Heart right ventricle (tissue), 16 donors: ENCODE measurements around the gene SLC6A6. TPM values are rescaled to one million over a fixed set of nuclear protein-coding genes. Genes with fewer than 3 reads are reported as not detected.

Experiments
- ATAC-seq, 8 donors: fragments of 200-7000 bp; cut with Tn5 transposase; one replicate each; pipeline ENCODE4 v1.9.1; 2020; ENCODE audit warnings: mild to moderate bottlenecking in 8 of 8, moderate library complexity in 8 of 8, moderate number of reproducible peaks in 1 of 8
- DNase-seq, 2 donors: peaks; one replicate each; pipeline ENCODE4 v3.0.0-alpha.2; 2020
- H3K27ac ChIP-seq, 10 donors: fragments of 200-600 bp; sonication (generic) in 2 of 10; one replicate each; pipeline versions ENCODE4 v1.5.0 to v1.8.0; 2020 to 2022; ENCODE audit warnings: mild to moderate bottlenecking in 3 of 10
- H3K27me3 ChIP-seq, 7 donors: fragments of 200-600 bp; one replicate each; pipeline ENCODE4 v1.8.0; 2021 to 2022; ENCODE audit warnings: mild to moderate bottlenecking in 2 of 7
- H3K36me3 ChIP-seq, 9 donors: fragments of 200-600 bp; sonication (generic) in 1 of 9; one replicate each; pipeline versions ENCODE4 v1.5.0 to v1.8.0; 2020 to 2022; ENCODE audit warnings: mild to moderate bottlenecking in 2 of 9
- H3K4me1 ChIP-seq, 9 donors: fragments of 200-600 bp; sonication (generic) in 1 of 9; one replicate each; pipeline versions ENCODE4 v1.5.0 to v1.8.0; 2020 to 2022; ENCODE audit warnings: mild to moderate bottlenecking in 4 of 9
- H3K4me3 ChIP-seq, 10 donors: fragments of 200-600 bp; sonication (generic) in 2 of 10; one replicate each; pipeline versions ENCODE4 v1.5.0 to v1.8.0; 2020 to 2022; ENCODE audit warnings: mild to moderate bottlenecking in 7 of 10, moderate library complexity in 2 of 10
- H3K9me3 ChIP-seq, 11 donors: fragments of 200-600 bp in 10 of 11; sonication (generic) in 2 of 11; one replicate each; pipeline versions ENCODE4 v1.5.0 to v1.8.0; 2013 to 2022; ENCODE audit warnings: mild to moderate bottlenecking in 2 of 11, control low read depth in 1 of 11, moderate library complexity in 1 of 11
- WGBS, 2 donors: extraction: QIAGEN DNeasy Blood & Tissue Kit; methylation state at CpG; one replicate each; pipeline ENCODE4 v1.1.7; 2013; ENCODE audit warnings: inconsistent platforms in 1 of 2; 5-methylcytosine and 5-hydroxymethylcytosine counted together
- intact Hi-C, 10 donors: fragments of 100-400 bp; cut with DNase I; formaldehyde crosslinking; loops; one replicate each; pipeline versions ENCODE4 v1.11.1 to v1.14.2; 2022
- polyA plus RNA-seq, 2 donors: library from polyadenylated mRNA; stranded (reverse); fragments of 200-250 nt; gene quantifications; one replicate each; pipeline ENCODE4 v1.2.3, GENCODE V29; 2013
- total RNA-seq, 10 donors: library from RNA; stranded (reverse); fragmentation: NEBNext Ultra II Directional in 3 of 10; extraction: Animal tissue kit (Norgen Biotek cat#: 25700) in 3 of 10; gene quantifications; one replicate each; pipeline versions ENCODE4 v1.2.1 to v1.2.4, GENCODE V29; 2021 to 2023
- TF ChIP-seq, protein P1 (sequence below), 9 donors: fragments of 200-600 bp; sonication (generic) in 2 of 9; IDR thresholded peaks; one replicate each; pipeline versions ENCODE4 v1.5.0 to v1.8.0; 2021 to 2022; ENCODE audit warnings: antibody characterized with exemption in 9 of 9, mild to moderate bottlenecking in 5 of 9, moderate library complexity in 1 of 9
- donor health status: Arrhythmogenic right ventricular cardiomyopathy.
- donor health status: ischemic (EF 13 %, LVEDD 7.1; RV severe dilation, severe dysfunction).
- donor health status: healthy with polysubstance abuse.
- donor health status: DM: no; HTN: yes; CAD: no.
- donor health status: DM: no; HTN: no; CAD: no.
- donor health status: ischemic (EF 25% LVEDD 6.9; RV normal size, moderate dysfunction).
- donor health status: ischemic (EF 25% LVEDD 5.7; RV mildly dilated, moderate dysfunction).
- donor health status: healthy.
- donor health status: DM: yes; HTN: yes; CAD: no.
- donor health status: Ischemic cardiomyopathy.
- donor health status: ischemic (EF 35%, LVEDD 5.7; RV mildly dilated, moderate dysfunction).
- donor health status: nonischemic (EF 11% LVEDD 7.7; RV severe dilation, severe dysfunction).
- donor health status: DM: yes; HTN: yes; CAD: no.
- donor health status: PGD.
- donor health status: ischemic (EF 29% LVEDD 5.4; RV normal size, mild dysfunction).
- donor health status: nonischemic (EF 23%, LVEDD 6.1; RV moderate dilation, normal function).

Gene SLC6A6
- total and polyA plus RNA-seq, 12 donors: 7.7 to 68.7 (median 44.0) TPM

DNA sequence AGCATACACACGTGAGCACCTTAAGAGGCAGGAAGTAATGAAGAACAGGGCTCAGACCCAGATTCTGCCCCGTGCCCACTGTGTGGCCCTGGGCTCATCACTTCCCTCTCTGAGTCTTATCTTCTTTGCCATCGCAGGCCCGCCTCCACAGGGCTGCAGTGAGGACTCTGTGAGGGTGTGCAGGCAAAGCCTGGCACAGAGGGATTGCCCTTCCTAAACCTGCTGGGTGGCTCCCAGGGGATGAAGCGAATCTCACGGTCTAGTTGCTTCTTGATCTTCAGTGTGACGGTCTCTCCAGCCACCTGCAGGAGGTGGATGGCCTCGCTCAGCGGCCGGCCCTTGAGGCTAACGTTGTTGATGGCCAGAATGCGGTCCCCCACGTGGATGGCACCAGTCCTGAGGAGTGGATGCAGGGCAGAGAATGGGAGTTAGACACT, 104.9 kb downstream of the SLC6A6 start:
- Histone ChIP-seq H3K4me3 (no peak overlapping the region), H3K27me3 (no peaks in the 10 kb centered on the region), H3K4me1 (peaks cover 0 to 18% (median 0%) of the 10 kb centered on the region in 9 donors), H3K9me3 (peaks cover 0 to 12% (median 8%) of the 10 kb centered on the region in 11 donors), H3K27ac (no peak overlapping the region), H3K36me3 (peaks cover 0 to 57% (median 10%) of the 10 kb centered on the region in 9 donors)
- intact Hi-C loops: loop anchor here in 2 of 10 donors (10.0 kb wide), 2 partner anchors 127 to 277 kb away; no protein-coding TSS in a partner anchor
- TF ChIP-seq, protein P1, sequence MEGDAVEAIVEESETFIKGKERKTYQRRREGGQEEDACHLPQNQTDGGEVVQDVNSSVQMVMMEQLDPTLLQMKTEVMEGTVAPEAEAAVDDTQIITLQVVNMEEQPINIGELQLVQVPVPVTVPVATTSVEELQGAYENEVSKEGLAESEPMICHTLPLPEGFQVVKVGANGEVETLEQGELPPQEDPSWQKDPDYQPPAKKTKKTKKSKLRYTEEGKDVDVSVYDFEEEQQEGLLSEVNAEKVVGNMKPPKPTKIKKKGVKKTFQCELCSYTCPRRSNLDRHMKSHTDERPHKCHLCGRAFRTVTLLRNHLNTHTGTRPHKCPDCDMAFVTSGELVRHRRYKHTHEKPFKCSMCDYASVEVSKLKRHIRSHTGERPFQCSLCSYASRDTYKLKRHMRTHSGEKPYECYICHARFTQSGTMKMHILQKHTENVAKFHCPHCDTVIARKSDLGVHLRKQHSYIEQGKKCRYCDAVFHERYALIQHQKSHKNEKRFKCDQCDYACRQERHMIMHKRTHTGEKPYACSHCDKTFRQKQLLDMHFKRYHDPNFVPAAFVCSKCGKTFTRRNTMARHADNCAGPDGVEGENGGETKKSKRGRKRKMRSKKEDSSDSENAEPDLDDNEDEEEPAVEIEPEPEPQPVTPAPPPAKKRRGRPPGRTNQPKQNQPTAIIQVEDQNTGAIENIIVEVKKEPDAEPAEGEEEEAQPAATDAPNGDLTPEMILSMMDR (IDR thresholded peaks at IDR 0.05): no peak
- ATAC-seq (no peak), DNase-seq (no peak)
- 71 to 79% methylated on average over 13 of the region's 13 CpGs for WGBS, 2 donors

DNA sequence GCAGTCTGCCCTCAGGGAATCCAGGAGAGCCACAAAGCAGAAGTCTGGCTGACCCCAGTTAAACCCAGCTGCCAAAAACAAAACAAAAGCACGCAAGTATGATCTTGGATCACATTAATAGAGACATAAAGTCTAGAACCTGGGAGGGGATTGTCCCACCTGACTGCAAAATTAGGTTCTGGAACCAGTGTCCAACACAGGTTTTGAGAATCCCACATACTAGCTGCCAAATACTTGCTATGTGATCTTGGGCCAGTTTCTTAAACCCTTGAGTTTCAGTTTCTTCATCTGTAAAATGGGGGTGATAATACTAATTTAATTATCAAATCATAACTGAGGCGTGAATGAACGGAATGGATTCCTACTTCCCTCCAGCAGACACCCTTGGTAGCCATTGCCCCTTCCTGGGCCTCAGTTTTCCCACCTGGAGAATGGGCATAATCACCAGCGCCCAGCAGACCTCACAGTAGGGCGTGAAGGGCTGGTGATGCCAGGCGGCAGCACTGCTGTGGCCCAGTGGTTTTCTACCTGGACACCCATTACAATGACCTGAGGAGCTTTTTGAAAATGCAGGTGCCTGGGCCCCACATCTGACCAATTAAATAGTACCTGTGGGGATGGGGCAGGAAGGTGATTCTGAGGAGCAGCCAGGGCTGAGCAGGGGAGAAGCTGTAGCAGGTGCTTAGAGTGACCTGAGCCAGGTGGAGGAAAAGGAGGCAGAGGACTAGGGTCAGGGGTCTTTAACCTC, 105.5 kb downstream of the SLC6A6 start:
- DNase-seq (no peak), ATAC-seq (no peak)
- Histone ChIP-seq H3K4me1 (peaks cover 0 to 19% (median 0%) of the 10 kb centered on the region in 9 donors), H3K27ac (no peak overlapping the region), H3K4me3 (no peak overlapping the region), H3K36me3 (peaks cover 0 to 54% (median 4%) of the 10 kb centered on the region in 9 donors), H3K9me3 (peaks cover 0 to 5% (median 2%) of the 10 kb centered on the region in 11 donors), H3K27me3 (no peaks in the 10 kb centered on the region)
- intact Hi-C loops: loop anchor here in 5 of 10 donors (2.0 to 10.0 kb wide), 3 partner anchors 41 to 277 kb away; no protein-coding TSS in a partner anchor
- TF ChIP-seq, protein P1 (IDR thresholded peaks at IDR 0.05): no peak
- WGBS, 2 donors: 90 to 92% methylated on average over 6 of the region's 6 CpGs

DNA sequence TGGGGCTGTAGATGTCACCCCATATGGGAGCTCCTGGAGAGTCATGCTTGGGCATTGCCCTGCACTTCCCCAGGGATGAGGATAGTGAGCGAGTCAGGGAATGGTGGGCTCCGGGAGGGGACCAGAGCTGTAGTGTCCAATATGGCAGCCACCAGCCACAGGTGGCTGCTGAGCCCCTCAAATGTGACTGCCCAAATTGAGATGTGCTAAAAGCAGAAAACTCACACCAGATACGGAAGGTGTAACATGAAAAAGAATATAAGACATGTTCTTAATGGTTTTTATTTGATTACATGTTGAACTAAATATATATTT, 106.1 kb downstream of the SLC6A6 start:
- intact Hi-C loops: loop anchor here in 5 of 10 donors (2.0 to 10.0 kb wide), 3 partner anchors 40 to 276 kb away; no protein-coding TSS in a partner anchor
- DNase-seq (no peak), ATAC-seq (peak in 1 of 8 donors; percentile 3)
- Histone ChIP-seq H3K4me3 (no peak overlapping the region), H3K9me3 (peaks cover 0 to under 1% (median 0%) of the 10 kb centered on the region in 11 donors), H3K36me3 (peaks cover 0 to 50% (median 0%) of the 10 kb centered on the region in 9 donors), H3K27me3 (no peaks in the 10 kb centered on the region), H3K4me1 (peaks cover 0 to 19% (median 3%) of the 10 kb centered on the region in 9 donors), H3K27ac (no peak overlapping the region)
- TF ChIP-seq, protein P1 (IDR thresholded peaks at IDR 0.05): no peak
- WGBS, 2 donors: 49% methylated on average over 3 of the region's 3 CpGs

DNA sequence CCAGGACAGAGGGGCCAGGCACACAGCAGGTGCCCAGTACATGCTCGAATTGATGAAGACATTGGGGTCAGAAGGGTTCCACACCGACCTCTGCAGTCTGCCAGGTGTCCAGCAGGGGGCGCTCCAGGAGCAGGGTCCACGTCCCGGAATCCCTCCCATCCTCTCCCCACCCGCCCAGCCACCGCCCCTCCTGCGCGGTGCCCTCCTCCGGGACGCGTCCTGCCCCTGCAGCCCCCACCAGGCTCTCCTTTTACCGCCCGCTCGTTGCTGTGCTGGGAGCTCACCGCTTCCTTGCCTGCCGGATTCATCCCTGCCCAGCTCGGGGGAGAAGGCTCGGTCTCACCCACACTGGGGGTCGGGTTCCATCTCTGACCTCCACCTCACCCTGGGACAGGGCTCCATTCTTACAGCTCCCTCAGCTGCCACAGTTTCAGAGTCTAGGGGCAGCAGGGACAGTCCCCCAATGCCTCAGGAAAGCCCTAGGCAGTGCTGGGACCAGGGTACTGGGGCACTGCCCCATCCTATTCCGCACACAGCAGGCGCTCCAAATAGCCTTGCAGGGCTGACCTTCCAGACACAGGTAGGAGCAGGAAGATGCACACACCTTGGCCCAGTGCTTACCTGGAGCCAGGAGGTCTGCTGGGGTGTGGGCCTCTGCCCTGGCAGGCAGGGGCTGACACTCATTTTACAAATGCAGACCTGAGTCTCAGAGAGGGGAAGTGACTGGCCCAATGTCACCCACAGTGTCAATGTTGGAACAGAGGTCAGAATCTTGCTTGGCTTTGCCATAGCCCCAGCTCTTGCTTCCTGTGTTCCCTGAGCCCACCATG, 106.8 kb downstream of the SLC6A6 start:
- intact Hi-C loops: loop anchor here in 9 of 10 donors (1.0 to 10.0 kb wide), 5 partner anchors 39 to 276 kb away; no protein-coding TSS in a partner anchor
- 21 to 22% methylated on average over 22 of the region's 22 CpGs for WGBS, 2 donors
- ATAC-seq: peak; percentile 52 to 84 (median 68)
- H3K27me3 ChIP-seq: no peaks in the 10 kb centered on the region
- peak overlapping the region in 5 of 10 donors; percentile 1 to 61 (median 32) for H3K27ac ChIP-seq
- no peak overlapping the region for H3K4me3 ChIP-seq
- H3K4me1 ChIP-seq: peaks cover 0 to 19% (median 3%) of the 10 kb centered on the region in 9 donors
- peaks cover 0 to 50% (median 0%) of the 10 kb centered on the region in 9 donors for H3K36me3 ChIP-seq
- TF ChIP-seq, protein P1 (IDR thresholded peaks at IDR 0.05): peak; percentile 94 to 99 (median 97)
- no peaks in the 10 kb centered on the region for H3K9me3 ChIP-seq
- peak; percentile 69 to 81 for DNase-seq
